IMR-90 (cell line): ENCODE results near the gene ADORA2A. TPM values are rescaled to one million over a fixed set of nuclear protein-coding genes. Genes with fewer than 3 reads are reported as not detected.

Experiments used
- ATAC-seq: fragments of 200-7000 bp; cut with Tn5 transposase; 2 replicates; pipeline ENCODE4 v1.9.1; 2020; ENCODE audit warnings: low read depth, mild to moderate bottlenecking, moderate library complexity
- BruUV-seq: library from RNA; stranded (reverse); fragments of 400-500 nt; replicated peaks from 2 replicates; lab custom pipeline; 2021; lab: Mats Ljungman, UMichigan
- CTCF ChIA-PET: fragments of 300-600 bp; formaldehyde crosslinking; extraction: SDS; loops from one replicate; lab custom pipeline; 2021; ENCODE audit warnings: antibody characterized with exemption; lab: Yijun Ruan, JAX
- POLR2A ChIA-PET: fragments of 300-600 bp; sonication (Branson Sonifier 250); formaldehyde crosslinking; loops from one replicate; lab custom pipeline; 2022; ENCODE audit warnings: antibody characterized with exemption; ENCODE audit not compliant: unreplicated experiment; lab: Charles Lee
- DNase-seq: peaks from one replicate; pipeline ENCODE4 v3.0.0; 2013
- H2AFZ ChIP-seq: replicated peaks from 2 replicates; pipeline ENCODE3; 2013; ENCODE audit warnings: low read length, mild to moderate bottlenecking; ENCODE audit not compliant: poor library complexity
- H2AK5ac ChIP-seq: 2 replicates; pipeline ENCODE4 v1.6.1; 2013; ENCODE audit warnings: low read depth, low read length, inconsistent platforms
- H2AK9ac ChIP-seq: replicated peaks from 2 replicates; pipeline ENCODE3; 2013; ENCODE audit warnings: mild to moderate bottlenecking, low read depth, low read length, moderate library complexity; ENCODE audit not compliant: poor library complexity
- H2BK120ac ChIP-seq: 2 replicates; pipeline ENCODE4 v1.6.1; 2013; ENCODE audit warnings: low read depth, low read length, inconsistent platforms
- H2BK15ac ChIP-seq: 3 replicates; pipeline ENCODE4 v1.6.1; 2013; ENCODE audit warnings: low read depth, low read length, inconsistent platforms
- H2BK20ac ChIP-seq: 2 replicates; pipeline ENCODE4 v1.6.1; 2013; ENCODE audit warnings: low read depth, mild to moderate bottlenecking, inconsistent platforms, low read length, moderate library complexity
- H2BK5ac ChIP-seq: 2 replicates; pipeline ENCODE4 v1.6.1; 2013; ENCODE audit warnings: mild to moderate bottlenecking, low read depth, low read length, inconsistent platforms; ENCODE audit not compliant: poor library complexity, severe bottlenecking
- H3K14ac ChIP-seq: replicated peaks from 2 replicates; pipeline ENCODE4 v1.6.1; 2013; ENCODE audit warnings: low read depth, low read length, inconsistent platforms
- H3K18ac ChIP-seq: 2 replicates; pipeline ENCODE4 v1.6.1; 2013; ENCODE audit warnings: low read depth, low read length, control low read depth
- H3K23ac ChIP-seq: 2 replicates; pipeline ENCODE4 v1.6.1; 2013; ENCODE audit warnings: low read depth, low read length, inconsistent platforms
- H3K27ac ChIP-seq: 2 replicates; pipeline ENCODE4 v1.5.1; 2013; ENCODE audit warnings: mild to moderate bottlenecking, control low read depth, low read length; ENCODE audit not compliant: insufficient read depth
- H3K27me3 ChIP-seq: 2 replicates; pipeline ENCODE4 v1.6.1; 2013; ENCODE audit warnings: low read length; ENCODE audit not compliant: control insufficient read depth, insufficient read depth
- H3K36me3 ChIP-seq: 2 replicates; pipeline ENCODE4 v1.6.1; 2013; ENCODE audit warnings: low read length, mixed read lengths; ENCODE audit not compliant: control insufficient read depth, insufficient read depth
- H3K4ac ChIP-seq: 2 replicates; pipeline ENCODE4 v1.6.1; 2013; ENCODE audit warnings: low read depth, low read length, inconsistent platforms
- H3K4me1 ChIP-seq: 2 replicates; pipeline ENCODE4 v1.6.1; 2013; ENCODE audit warnings: low read length, mixed read lengths; ENCODE audit not compliant: control insufficient read depth, insufficient read depth
- H3K4me2 ChIP-seq: 2 replicates; pipeline ENCODE4 v1.6.1; 2013; ENCODE audit warnings: low read depth, mild to moderate bottlenecking, control low read depth, low read length, moderate library complexity
- H3K4me3 ChIP-seq: 2 replicates; pipeline ENCODE4 v1.5.1; 2013; ENCODE audit warnings: low read depth, mild to moderate bottlenecking, control low read depth, low read length, moderate library complexity; ENCODE audit not compliant: insufficient read depth
- H3K56ac ChIP-seq: 2 replicates; pipeline ENCODE4 v1.6.1; 2013; ENCODE audit warnings: low read length, inconsistent platforms; ENCODE audit not compliant: insufficient read depth; ENCODE audit errors: extremely low read depth
- H3K79me1 ChIP-seq, 2 experiments: 2 replicates each; pipeline ENCODE4 v1.6.1; 2013; ENCODE audit warnings: low read length in 2 of 2, inconsistent platforms in 1 of 2, low read depth in 1 of 2
- H3K9ac ChIP-seq: 2 replicates; pipeline ENCODE4 v1.6.1; 2013; ENCODE audit warnings: low read depth, low read length, control low read depth
- H3K9me1 ChIP-seq: 2 replicates; pipeline ENCODE4 v1.6.1; 2013; ENCODE audit warnings: low read length, inconsistent platforms; ENCODE audit not compliant: insufficient read depth
- H3K9me3 ChIP-seq: 2 replicates; pipeline ENCODE4 v1.6.1; 2013; ENCODE audit warnings: low read length; ENCODE audit not compliant: control insufficient read depth, insufficient read depth
- H4K20me1 ChIP-seq: 2 replicates; pipeline ENCODE4 v1.6.1; 2013; ENCODE audit warnings: low read length, inconsistent platforms; ENCODE audit not compliant: insufficient read depth
- H4K5ac ChIP-seq: 2 replicates; pipeline ENCODE4 v1.6.1; 2013; ENCODE audit warnings: mild to moderate bottlenecking, low read depth, low read length, control low read depth
- H4K8ac ChIP-seq, 2 experiments: 2 replicates each; pipeline ENCODE4 v1.6.1; 2013; ENCODE audit warnings: low read depth in 2 of 2, low read length in 2 of 2, control low read depth in 1 of 2, inconsistent platforms in 1 of 2
- H4K91ac ChIP-seq: 2 replicates; pipeline ENCODE4 v1.6.1; 2013; ENCODE audit warnings: low read depth, low read length, inconsistent platforms; ENCODE audit not compliant: insufficient read depth
- WGBS, 2 experiments: methylation state at CpG; one replicate each; pipeline versions ENCODE4 v1.1.5 to v1.1.7; 2013; ENCODE audit warnings: missing lambda C conversion rate in 2 of 2; ENCODE audit not compliant: insufficient read length in 1 of 2; ENCODE audit errors: extremely low coverage in 2 of 2; 5-methylcytosine and 5-hydroxymethylcytosine counted together
- dilution Hi-C: fragments of 300-500 bp; cut with HindIII; formaldehyde crosslinking; loops from one replicate; pipeline ENCODE4 v1.14.3; 2018; ENCODE audit warnings: low sequenced_read_pairs; ENCODE audit not compliant: unreplicated experiment
- in situ Hi-C: fragments of 300-500 bp; cut with MboI; formaldehyde crosslinking; loops from 3 replicates; pipeline ENCODE4 v1.14.3; 2019; ENCODE audit warnings: low sequenced_read_pairs, inconsistent platforms, mixed read lengths
- intact Hi-C: fragments of 100-400 bp; cut with micrococcal nuclease; formaldehyde crosslinking; loops from 2 replicates; pipeline ENCODE4 v1.10.0; 2022
- polyA plus RNA-seq, 3 experiments: library from polyadenylated mRNA; depleted of rRNA; stranded (reverse); fragments of >200 nt; gene quantifications; 2 replicates each; pipeline ENCODE4 v1.2.3, GENCODE V29; 2012; ENCODE audit warnings: low replicate concordance in 1 of 3
- total RNA-seq: library from RNA; depleted of rRNA; stranded (reverse); fragments of >200 nt; gene quantifications from 2 replicates; pipeline ENCODE4 v1.2.3, GENCODE V29; 2012
- TF ChIP-seq, protein P1 (sequence below): fragments of 150-350 bp; IDR thresholded peaks from 2 replicates; pipeline ENCODE4 v1.6.1; 2016; ENCODE audit warnings: low read depth, mild to moderate bottlenecking, low read length, moderate library complexity, borderline replicate concordance

The ADORA2A gene
- total and polyA plus RNA-seq, 2 of the 4 experiments (the other 2 are of a cell fraction) = 0.36 to 1.1 TPM

DNA sequence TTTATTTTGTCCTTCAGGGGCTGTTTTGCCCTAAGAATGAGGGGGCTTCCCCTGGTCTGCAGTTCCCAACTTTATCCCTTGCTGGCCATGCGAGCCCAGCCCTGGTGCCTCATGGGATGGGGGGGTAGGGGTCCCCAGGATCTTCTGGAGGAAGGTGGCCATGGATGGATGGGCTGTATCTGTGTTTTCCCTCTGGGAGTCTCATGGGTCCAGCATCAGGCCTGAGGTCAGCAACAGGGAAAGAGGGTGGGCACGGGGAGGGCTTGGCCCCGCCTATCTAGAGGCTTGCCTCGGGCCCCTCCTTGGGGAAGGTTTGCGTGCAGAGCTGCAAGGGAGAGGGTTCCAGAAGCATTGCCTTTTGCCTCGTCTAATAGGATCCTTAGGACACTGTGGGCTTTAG lies 10.8 kb upstream of the ADORA2A start:
- ATAC-seq = no peak
- Histone ChIP-seq H3K4ac (no peak overlapping the region), H3K18ac (no peak overlapping the region), H3K56ac (no peak overlapping the region), H2AK9ac (no peak overlapping the region), H2BK5ac (no peak overlapping the region), H3K36me3 (peaks cover 13% of the 10 kb centered on the region; the same call in 1 of the 2 replicates), H3K27me3 (no peaks in the 10 kb centered on the region), H4K8ac (no peak overlapping the region), H3K4me3 (no peak overlapping the region), H3K4me1 (peaks cover 16% of the 10 kb centered on the region), H3K9me3 (no peaks in the 10 kb centered on the region), H3K23ac (no peak overlapping the region), H2BK120ac (no peak overlapping the region), H2AFZ (no peak overlapping the region), H4K5ac (no peak overlapping the region), H3K9ac (no peak overlapping the region), H3K4me2 (no peak overlapping the region), H3K9me1 (peaks cover 18% of the 10 kb centered on the region), H3K27ac (no peak overlapping the region), H4K20me1 (peaks cover 6% of the 10 kb centered on the region), H2BK20ac (no peak overlapping the region), H2AK5ac (no peak overlapping the region), H3K14ac (no peak overlapping the region), H4K91ac (no peak overlapping the region), H3K79me1 (peaks cover 2 to 16% of the 10 kb centered on the region in 2 experiments; a peak in 2 of 4 replicates), H2BK15ac (no peak overlapping the region)
- dilution Hi-C loops (no loop called here), in situ Hi-C loops (loop anchor here (5.0 kb wide), 1 partner anchor 86 kb away; no protein-coding TSS in a partner anchor), intact Hi-C loops (no loop called here)
- DNase-seq = no peak
- TF ChIP-seq, protein P1, sequence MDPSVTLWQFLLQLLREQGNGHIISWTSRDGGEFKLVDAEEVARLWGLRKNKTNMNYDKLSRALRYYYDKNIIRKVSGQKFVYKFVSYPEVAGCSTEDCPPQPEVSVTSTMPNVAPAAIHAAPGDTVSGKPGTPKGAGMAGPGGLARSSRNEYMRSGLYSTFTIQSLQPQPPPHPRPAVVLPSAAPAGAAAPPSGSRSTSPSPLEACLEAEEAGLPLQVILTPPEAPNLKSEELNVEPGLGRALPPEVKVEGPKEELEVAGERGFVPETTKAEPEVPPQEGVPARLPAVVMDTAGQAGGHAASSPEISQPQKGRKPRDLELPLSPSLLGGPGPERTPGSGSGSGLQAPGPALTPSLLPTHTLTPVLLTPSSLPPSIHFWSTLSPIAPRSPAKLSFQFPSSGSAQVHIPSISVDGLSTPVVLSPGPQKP = no peak
- POLR2A ChIA-PET = no interaction called here
- WGBS, 2 experiments = 90% methylated on average over 3 of the region's 6 CpGs; no CpG with 5 or more reads in 1 of the 2 experiments
- CTCF ChIA-PET = interaction anchor here (2.2 kb wide), 1 partner anchor 17 kb away, joined by 5 read pairs; no protein-coding TSS in a partner anchor
- no TSS peak for BruUV-seq
